H1 (cell line): Measurements from ENCODE around the gene ASTN2.

Source experiments
- CHD7 ChIP-seq: fragments of 300-600 bp; sonication (generic); IDR thresholded peaks from 2 replicates; pipeline ENCODE4 v1.7.1; 2012; ENCODE audit warnings: low read length, moderate library complexity, mild to moderate bottlenecking, inconsistent platforms; ENCODE audit not compliant: insufficient replicate concordance
- SIX5 ChIP-seq: IDR thresholded peaks from 2 replicates; pipeline ENCODE4 v1.6.1; 2011; ENCODE audit warnings: mild to moderate bottlenecking, low read depth, low read length

GRCh38 chr9:117392992-117393391, 21.9 kb downstream of the ASTN2 start:
- TF ChIP-seq SIX5 (no peak), CHD7 (no peak)
